Activated CD4-positive, alpha-beta T cell treated with anti-CD3 and anti-CD28 coated beads for 24 hours (primary cell): ENCODE results near the gene HMGA1.
"Not testable (repeated sequence)": the region's sequence is repeated elsewhere in the genome, so short reads cannot be mapped to it uniquely, and the experiment has no call there.

Source experiments
- DNase-seq, 2 donors: peaks; one replicate each; pipeline ENCODE4 v3.0.0-alpha.2; 2020; ENCODE audit warnings: low read depth in 2 of 2

Gene HMGA1

DNA sequence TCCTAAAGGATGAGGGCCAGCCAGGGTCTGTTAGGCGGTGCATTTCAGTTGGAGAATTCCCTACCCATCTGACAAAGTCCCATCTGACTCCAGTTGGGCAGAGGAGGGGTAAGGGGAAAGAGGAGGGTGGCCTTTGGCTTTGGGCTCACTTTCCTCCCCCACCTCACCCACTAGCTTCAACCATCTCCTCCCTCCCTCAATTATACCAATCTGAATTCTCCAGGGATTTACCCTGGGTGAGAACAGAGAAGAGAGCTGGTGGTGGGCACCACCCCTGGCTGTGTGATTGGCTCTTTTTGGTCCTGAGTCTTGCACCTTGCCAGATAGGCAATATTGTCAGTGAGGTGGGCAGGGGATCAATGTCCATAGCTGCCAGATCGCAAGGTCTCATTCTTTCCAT is 3.2 kb downstream of the HMGA1 start:
- DNase-seq: no peak

- no peak for DNase-seq
Observed at GRCh38 chr6:34240329-34241248, 3.9 kb downstream of the HMGA1 start.

DNA sequence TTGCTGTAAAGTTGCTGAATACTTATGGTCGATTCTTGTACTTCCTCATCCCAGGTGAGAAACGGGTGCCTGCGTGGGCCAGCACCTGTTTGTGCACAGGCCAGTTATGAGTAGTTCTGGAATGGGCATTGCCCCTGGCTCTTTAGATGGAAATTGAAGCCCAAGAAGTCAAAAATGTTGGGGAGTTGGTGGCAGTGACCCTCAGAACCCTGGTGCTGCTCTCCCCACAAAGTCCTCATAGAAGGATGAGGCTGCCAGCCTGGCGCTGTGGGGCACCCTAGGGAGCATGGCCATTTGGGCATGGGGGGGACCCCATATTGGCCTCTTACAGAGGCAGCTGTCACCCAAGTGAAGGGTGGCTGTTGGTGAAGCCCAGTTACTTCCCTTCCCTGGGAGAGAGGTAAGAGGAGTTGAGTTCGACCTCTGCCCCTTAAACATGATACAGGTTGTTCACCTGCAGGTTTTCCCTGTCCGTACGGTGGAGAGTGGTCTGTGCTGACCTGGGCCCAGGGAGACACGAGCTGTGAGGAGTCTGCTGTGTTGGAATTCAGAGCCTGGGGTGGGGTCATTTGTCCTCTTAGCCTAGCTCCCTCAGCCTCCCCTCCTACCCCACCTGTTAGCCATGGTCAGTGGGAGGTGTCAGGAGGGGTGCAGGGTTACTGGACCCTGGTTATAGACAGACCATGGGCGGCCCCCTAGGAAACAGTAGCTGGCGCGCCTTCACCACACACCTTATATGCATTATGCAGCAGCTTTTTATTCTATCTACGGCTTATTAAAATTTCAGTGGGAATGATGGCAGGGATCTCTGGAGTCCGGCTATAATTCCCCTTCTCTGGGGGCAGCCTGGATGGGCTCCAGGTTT is 4.9 kb downstream of the HMGA1 start:
- no peak for DNase-seq

DNA sequence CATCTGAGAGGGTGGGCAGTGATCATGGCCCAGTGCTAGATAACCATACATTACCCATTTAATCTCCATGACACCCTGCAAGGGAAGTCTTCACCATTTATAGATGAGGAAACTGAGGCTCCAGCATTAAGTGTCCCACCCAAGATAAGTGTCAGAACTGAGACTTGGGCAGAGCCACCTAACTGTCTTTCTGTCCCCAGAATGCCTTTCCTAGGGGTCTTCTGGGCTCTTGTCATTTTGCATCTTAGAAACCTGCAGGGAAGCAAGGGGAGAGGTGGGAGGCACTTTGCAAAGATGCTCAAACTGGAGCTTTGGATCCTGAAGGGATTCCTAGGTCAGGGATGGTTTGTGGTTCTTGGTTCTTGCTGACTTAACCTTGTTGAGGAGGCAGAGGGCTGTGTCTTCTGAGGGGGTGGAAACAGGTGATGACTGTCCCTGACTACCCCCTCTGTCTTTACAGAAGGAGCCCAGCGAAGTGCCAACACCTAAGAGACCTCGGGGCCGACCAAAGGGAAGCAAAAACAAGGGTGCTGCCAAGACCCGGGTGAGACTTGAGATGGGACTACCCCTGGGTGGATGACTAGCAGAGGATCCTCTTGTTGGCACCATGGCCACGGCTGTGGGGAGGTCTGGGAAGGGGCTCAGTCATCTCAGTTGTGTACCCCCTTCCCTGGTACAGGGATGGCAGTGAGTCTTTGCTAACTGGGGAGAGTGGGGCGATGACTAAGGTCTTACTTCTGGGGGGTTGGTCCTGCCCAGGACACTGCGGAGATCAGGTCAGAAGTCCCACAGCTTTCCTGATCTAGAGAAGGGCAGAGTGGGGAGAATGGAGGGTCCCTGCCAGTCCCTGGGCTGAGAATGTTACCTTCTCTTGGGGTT is 5.8 kb downstream of the HMGA1 start:
- no peak for DNase-seq

DNA sequence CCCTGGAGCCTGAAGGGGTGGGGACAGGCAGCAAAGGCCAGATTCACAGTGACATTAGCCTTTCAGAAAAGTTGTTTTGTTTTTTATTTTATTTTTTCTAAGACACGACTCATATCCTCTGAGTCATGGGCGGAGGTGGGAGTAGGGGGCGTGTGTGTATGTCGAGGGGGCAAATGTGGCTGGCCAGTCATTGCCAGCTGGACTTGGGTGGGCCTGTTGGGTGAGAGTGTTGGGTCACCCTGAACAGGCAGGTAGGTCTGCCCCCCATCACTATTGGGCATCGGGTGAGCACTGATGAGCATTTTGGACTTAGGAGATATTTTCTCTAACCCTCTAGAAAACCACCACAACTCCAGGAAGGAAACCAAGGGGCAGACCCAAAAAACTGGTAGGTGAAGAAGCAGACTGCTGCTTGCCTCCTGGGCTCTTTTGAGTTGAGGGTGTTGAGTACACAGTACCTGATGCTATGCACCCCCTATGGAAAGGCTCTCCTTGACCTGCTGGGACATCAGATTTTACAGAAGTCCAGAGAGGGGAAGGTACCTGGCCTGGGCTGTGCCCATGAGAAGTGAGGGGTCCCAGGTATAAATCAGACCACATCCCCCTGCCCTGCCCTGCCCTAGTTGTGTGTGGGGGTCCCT is 6.6 kb downstream of the HMGA1 start:
- DNase-seq: no peak

DNA sequence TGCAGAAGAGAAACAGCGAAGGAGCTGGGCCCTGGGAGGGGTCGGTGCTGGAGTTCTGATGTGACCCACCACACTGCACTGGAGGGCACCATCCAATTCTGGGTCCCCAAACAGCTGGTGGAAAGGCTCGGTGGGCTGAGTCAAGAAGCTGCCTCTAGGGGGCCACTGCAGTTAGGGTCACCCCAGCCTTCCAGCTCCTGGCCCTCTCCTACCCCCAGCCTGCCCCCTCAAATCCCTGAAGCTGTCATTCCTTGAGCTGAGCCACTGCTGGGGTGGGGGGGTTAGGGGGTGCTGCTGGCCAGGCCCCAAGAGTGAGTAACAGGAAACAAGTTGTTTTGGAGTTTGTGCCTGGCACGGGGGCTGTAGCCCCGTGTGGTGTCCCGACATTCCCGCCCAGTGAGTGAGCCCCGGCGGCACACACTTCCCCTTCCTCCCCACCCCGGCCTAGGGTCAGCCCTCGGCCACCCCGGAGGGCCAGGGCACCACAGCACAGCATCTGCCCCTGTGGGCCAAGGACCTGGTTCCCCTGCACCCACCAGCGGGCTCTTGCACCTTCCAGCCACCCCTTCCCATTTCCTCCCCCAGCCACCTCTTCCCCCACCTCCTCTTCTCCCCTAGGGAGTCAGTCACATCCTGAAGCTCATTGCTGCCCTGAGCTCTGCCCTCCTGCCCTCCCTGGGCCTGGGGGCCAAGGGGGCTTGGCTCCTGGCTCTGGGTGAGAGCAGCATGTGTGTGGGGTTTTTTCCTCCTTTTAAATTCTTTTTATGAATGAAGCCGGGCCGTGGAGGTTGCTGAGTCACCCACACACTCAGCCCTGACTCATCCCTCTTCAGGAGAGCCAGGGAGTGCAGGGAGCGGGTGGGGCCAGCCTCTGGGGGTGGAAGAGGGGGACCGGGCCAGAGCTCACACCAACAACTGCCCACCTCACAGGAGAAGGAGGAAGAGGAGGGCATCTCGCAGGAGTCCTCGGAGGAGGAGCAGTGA is 7.5 kb downstream of the HMGA1 start:
- DNase-seq: peak; percentile 49 to 54

DNA sequence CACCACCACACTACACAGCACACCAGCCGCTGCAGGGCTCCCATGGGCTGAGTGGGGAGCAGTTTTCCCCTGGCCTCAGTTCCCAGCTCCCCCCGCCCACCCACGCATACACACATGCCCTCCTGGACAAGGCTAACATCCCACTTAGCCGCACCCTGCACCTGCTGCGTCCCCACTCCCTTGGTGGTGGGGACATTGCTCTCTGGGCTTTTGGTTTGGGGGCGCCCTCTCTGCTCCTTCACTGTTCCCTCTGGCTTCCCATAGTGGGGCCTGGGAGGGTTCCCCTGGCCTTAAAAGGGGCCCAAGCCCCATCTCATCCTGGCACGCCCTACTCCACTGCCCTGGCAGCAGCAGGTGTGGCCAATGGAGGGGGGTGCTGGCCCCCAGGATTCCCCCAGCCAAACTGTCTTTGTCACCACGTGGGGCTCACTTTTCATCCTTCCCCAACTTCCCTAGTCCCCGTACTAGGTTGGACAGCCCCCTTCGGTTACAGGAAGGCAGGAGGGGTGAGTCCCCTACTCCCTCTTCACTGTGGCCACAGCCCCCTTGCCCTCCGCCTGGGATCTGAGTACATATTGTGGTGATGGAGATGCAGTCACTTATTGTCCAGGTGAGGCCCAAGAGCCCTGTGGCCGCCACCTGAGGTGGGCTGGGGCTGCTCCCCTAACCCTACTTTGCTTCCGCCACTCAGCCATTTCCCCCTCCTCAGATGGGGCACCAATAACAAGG is 8.5 kb downstream of the HMGA1 start:
- DNase-seq: not testable (repeated sequence)

- not testable (repeated sequence) for DNase-seq
Observed at GRCh38 chr6:34245761-34246140, 9.1 kb downstream of the HMGA1 start.

DNA sequence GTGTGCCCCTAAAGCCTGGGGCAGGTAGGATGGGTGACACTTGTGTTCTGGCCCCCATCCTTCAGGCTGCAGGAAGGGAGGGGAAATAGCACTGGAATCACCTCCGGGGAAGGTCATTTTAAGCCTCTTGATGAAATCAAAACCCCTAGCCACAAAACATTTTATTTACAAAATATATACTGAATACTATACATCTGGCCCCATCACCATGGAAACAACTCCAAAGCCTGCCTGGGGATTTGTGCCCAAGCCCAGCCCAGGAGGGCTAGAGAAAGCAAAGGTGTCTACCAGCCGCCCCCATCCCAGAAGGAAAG is 9.5 kb downstream of the HMGA1 start:
- no peak for DNase-seq

- DNase-seq: no peak
Observed at GRCh38 chr6:34246563-34247391, 10.1 kb downstream of the HMGA1 start.

DNA sequence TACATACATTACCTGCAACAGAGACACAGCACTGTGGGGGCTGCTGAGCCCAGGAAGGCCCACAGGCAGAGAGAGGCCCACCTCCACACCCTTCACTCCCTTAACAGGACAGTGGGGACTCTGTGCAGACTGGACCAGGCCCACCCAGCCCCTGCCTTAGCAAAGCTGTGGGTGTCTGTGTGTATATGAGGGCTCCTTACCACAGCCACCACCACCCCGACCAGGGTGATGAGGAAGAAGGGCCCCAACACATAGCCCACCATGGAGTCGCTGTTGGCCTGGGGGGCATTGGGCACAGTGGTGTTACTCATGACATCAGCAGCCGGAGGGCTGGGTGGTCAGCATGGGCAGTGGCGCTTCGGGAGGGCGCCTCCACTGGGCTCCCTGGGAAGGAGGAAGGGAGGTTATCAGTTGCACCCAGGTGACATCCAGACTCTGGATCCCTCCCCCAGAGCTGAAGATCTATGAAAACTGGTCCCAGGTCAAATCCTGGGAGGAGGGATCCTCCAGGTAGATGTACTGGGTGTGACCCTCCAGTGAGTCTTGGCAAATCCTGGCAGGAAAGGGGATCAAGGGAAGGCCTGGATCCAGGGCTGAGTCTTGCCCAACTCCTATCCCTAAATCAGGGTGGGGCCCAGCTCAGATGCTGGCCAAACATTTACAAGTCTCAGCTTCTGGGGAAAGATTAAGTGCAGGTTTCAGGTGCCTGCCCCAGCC is 11.0 kb downstream of the HMGA1 start:
- no peak for DNase-seq

DNA sequence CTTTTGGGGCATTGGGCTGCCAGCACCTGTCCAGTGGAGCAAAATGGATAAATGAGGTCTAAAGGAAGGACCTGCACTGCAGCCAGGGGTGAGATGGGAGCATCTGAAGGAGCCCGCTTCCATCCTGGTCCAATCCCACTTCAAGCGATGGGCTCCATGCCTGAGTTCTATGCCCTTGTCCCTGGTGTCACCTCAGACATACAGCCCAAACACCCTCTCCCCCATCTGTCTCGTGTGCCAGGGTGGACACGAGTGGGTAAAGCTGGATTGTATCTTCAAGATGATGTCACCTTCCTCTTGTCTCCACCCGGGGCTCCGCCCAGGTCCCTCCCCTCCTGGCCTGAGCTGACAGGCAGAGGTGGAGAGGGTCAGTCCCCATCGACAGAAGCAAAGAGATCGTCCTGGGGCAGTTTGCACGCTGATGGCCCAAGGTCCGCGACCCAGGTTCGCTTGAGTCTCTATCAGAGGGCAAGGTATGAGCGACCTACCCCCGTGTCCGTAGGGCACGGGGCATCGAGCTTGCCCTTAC is 11.6 kb downstream of the HMGA1 start:
- DNase-seq: no peak

GRCh38 chr6:34248727-34249468 is 12.2 kb downstream of the HMGA1 start, which contains the start of gene SMIM29:
Gene SMIM29, minus strand, starts transcription at chr6:34249006. Its CDS starts 1,215 bp downstream, at chr6:34247791.
- peak; percentile 96 to 97 for DNase-seq

- no peak for DNase-seq
Observed at GRCh38 chr6:34249469-34250261, 13.0 kb downstream of the HMGA1 start.

DNA sequence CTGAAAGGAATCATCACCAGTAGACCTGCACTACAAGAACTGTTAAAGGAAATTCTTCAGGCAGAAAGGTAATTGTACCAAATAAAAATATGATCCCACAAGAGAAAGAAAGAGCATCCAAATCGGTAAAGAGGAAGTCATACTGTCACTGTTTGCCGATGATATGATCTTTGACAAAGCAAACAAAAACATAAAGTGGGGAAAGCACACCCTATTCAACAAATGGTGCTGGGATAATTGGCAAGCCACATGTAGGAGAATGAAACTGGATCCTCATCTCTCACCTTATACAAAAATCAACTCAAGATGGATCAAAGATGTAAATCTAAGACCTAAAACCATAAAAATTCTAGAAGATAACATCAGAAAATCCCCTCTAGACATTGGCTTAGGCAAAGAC is 15.7 kb downstream of the HMGA1 start:
- DNase-seq: not testable (repeated sequence)

DNA sequence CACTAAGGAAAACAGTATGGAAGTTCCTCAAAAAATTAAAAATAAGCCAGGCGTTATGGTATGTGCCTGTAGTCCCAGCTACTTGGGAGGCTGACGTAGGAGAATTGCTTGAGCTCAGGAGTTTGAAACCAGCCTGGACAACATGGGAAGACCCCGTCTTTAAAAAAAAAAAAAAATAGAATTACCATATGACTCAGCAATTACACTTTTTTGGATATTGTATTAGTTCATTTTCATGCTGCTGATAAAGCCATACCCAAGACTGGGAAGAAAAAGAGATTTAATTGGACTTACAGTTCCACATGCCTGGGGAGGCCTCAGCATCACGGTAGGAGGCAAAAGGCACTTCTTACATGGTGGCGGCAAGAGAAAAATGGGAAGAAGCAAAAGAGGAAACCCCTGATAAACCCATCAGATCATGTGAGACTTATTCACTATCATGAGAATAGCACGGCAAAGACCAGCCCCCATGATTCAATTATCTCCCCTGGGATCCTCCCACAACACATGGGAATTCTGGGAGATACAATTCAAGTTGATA is 22.9 kb downstream of the HMGA1 start:
- DNase-seq: no peak
